Thoracic aorta (tissue), 2 donors: ENCODE data around the gene TRIB2. TPM values are rescaled to one million over a fixed set of nuclear protein-coding genes. Genes with fewer than 3 reads are reported as not detected.

ENCODE experiments used
- ATAC-seq: fragments of 150-250 bp; one replicate; pipeline ENCODE4 v1.8.0; 2017; ENCODE audit warnings: low read depth; ENCODE audit not compliant: insufficient number of reproducible peaks, low FRiP score
- DNase-seq: peaks from one replicate; pipeline ENCODE4 v3.0.0-alpha.2; 2020; ENCODE audit warnings: low spot score
- H3K27ac ChIP-seq, 2 donors: fragments of 200-600 bp; sonication (generic); 1 replicate in 1 of 2; 2 replicates in 1 of 2; pipeline ENCODE4 v1.5.1; 2016; ENCODE audit warnings: mild to moderate bottlenecking in 2 of 2, moderate library complexity in 2 of 2
- H3K27me3 ChIP-seq: fragments of 200-600 bp; sonication (generic); replicated peaks from 2 replicates; pipeline ENCODE4 v1.6.0; 2016; ENCODE audit warnings: mild to moderate bottlenecking; ENCODE audit not compliant: insufficient read depth
- H3K36me3 ChIP-seq: fragments of 200-600 bp; sonication (generic); one replicate; pipeline ENCODE4 v1.5.1; 2016
- H3K4me1 ChIP-seq, 2 donors: fragments of 200-600 bp; sonication (generic); 1 replicate in 1 of 2; 2 replicates in 1 of 2; pipeline versions ENCODE4 v1.5.1 to v1.6.0; 2016; ENCODE audit warnings: low read depth in 2 of 2, mild to moderate bottlenecking in 1 of 2; ENCODE audit not compliant: control insufficient read depth in 1 of 2
- H3K4me3 ChIP-seq: fragments of 200-600 bp; sonication (generic); 2 replicates; pipeline ENCODE4 v1.5.1; 2016; ENCODE audit warnings: mild to moderate bottlenecking
- H3K9me3 ChIP-seq: fragments of 200-600 bp; sonication (generic); 2 replicates; pipeline ENCODE4 v1.5.1; 2016
- total RNA-seq, 2 donors: library from RNA; depleted of rRNA; stranded (reverse); fragments of >200 nt; gene quantifications; one replicate each; pipeline versions ENCODE4 v1.1.0 to v1.2.3, GENCODE V29; 2016
- TF ChIP-seq, protein P1 (sequence below): fragments of 200-600 bp; sonication (generic); IDR thresholded peaks from one replicate; pipeline ENCODE4 v1.5.1; 2019; ENCODE audit warnings: antibody characterized with exemption

The TRIB2 gene
- total RNA-seq, 2 donors from 2014 or later, result 81.4 to 85.6 TPM

DNA sequence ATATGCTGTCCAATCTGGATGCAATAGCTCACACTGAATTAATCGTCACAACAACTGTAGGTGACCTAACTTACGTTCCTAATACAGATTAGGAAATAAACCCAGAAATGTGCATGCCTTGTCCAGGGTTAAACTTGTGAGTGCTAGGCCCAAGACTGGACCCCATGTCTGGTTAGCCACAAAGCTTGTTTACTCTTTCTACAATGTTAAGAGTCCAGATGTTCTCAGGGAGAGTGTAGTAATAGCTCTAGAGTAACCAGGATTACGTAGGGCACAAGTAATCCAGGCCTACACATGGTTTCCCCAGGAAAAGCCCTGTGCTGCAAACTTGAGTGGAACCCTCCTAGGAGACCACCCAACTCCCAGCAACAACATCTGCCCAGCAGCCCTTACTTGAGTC lies 26.2 kb downstream of the TRIB2 start:
- ATAC-seq (no peak), DNase-seq (no peak)
- TF ChIP-seq, protein P1, sequence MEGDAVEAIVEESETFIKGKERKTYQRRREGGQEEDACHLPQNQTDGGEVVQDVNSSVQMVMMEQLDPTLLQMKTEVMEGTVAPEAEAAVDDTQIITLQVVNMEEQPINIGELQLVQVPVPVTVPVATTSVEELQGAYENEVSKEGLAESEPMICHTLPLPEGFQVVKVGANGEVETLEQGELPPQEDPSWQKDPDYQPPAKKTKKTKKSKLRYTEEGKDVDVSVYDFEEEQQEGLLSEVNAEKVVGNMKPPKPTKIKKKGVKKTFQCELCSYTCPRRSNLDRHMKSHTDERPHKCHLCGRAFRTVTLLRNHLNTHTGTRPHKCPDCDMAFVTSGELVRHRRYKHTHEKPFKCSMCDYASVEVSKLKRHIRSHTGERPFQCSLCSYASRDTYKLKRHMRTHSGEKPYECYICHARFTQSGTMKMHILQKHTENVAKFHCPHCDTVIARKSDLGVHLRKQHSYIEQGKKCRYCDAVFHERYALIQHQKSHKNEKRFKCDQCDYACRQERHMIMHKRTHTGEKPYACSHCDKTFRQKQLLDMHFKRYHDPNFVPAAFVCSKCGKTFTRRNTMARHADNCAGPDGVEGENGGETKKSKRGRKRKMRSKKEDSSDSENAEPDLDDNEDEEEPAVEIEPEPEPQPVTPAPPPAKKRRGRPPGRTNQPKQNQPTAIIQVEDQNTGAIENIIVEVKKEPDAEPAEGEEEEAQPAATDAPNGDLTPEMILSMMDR, result no peak
- Histone ChIP-seq H3K27me3 (no peaks in the 10 kb centered on the region), H3K27ac (no peak overlapping the region), H3K36me3 (peaks cover 33% of the 10 kb centered on the region), H3K4me3 (no peak overlapping the region), H3K9me3 (no peaks in the 10 kb centered on the region), H3K4me1 (no peaks in the 10 kb centered on the region)

DNA sequence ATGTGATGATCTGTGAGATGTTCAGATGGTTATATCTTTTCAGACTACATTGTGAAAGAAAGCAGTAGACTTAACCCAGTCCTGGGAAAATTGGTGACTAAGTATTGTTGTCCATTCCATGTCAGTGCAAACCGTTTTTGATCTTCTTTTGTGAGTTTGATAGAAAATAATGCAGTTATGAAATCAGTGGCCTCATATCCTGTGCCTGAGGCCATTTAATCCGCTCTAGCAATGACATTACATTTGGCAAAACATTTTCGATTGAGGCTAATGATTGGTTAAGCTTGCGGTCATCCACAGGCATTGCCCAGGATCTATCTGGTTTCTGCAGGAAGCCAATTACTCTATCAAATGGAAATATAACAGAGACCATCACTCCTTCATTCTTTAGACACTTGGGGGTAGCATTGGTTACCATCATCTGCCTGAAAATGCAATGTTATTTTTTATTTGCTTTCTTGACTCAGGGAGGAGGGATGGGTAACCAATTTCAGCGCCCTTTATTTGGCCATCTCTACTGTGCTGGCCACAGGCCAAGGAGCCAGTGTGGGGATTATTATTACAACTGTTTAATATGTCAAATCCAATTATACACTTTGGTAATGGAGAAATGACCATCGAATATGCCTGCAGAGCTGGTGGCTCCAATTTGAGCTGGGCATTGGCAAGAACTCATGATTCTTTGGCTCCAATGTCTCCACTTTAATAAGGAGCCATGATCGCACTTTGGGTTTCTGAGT lies 33.6 kb downstream of the TRIB2 start:
- Histone ChIP-seq H3K9me3 (no peaks in the 10 kb centered on the region), H3K27ac (no peak overlapping the region), H3K4me1 (no peaks in the 10 kb centered on the region), H3K36me3 (no peaks in the 10 kb centered on the region), H3K4me3 (no peak overlapping the region), H3K27me3 (no peaks in the 10 kb centered on the region)
- TF ChIP-seq, protein P1, result no peak
- ATAC-seq (no peak), DNase-seq (no peak)

DNA sequence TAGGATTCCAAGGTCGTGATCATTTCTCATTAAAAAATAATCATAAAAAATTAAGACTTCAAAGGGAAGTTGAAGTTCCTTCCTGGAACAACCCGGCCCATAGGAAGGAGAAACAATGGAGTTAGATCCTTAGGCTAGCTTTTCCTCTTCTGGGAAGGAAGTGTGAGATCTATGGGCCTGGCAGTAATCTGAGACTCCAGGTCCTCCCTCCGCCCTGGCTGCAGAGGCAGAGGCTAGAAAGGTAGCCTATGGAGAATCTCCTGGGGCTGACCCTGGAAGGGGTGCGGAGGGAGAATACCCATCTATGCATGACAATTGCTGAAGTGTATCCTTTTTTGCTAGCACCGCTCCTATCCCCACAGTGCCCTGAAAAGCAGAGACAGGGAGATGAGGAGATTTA lies 37.9 kb downstream of the TRIB2 start:
- H3K4me3 ChIP-seq, result no peak overlapping the region
- DNase-seq (no peak), ATAC-seq (no peak)
- H3K9me3 ChIP-seq, result no peaks in the 10 kb centered on the region
- no peaks in the 10 kb centered on the region for H3K36me3 ChIP-seq
- no peak overlapping the region for H3K27ac ChIP-seq
- no peaks in the 10 kb centered on the region for H3K4me1 ChIP-seq
- TF ChIP-seq, protein P1, result no peak
- H3K27me3 ChIP-seq, result no peaks in the 10 kb centered on the region

DNA sequence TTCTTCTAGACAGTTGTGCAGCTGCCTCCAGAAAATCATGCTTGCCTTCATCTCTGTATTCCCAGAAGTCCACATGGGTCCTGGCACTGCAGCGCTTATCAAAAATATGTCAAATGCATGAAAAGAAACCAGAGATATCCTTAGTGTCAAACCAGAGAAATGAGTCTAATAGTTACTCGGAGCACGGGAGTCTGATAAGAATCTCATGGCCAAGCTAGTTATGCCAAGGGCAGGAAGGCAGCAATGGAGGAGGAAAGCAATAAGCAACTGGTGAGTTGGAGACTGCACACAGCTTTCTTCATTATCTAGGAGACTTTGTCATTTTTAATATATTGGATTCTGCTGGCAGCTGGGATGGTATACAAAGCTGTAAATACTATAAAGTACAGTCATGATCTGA lies 38.6 kb downstream of the TRIB2 start:
- H3K27ac ChIP-seq, result no peak overlapping the region
- no peaks in the 10 kb centered on the region for H3K9me3 ChIP-seq
- DNase-seq, result no peak
- TF ChIP-seq, protein P1, result no peak
- H3K4me1 ChIP-seq, result no peaks in the 10 kb centered on the region
- H3K4me3 ChIP-seq, result no peak overlapping the region
- no peak for ATAC-seq
- no peaks in the 10 kb centered on the region for H3K27me3 ChIP-seq
- H3K36me3 ChIP-seq, result no peaks in the 10 kb centered on the region

DNA sequence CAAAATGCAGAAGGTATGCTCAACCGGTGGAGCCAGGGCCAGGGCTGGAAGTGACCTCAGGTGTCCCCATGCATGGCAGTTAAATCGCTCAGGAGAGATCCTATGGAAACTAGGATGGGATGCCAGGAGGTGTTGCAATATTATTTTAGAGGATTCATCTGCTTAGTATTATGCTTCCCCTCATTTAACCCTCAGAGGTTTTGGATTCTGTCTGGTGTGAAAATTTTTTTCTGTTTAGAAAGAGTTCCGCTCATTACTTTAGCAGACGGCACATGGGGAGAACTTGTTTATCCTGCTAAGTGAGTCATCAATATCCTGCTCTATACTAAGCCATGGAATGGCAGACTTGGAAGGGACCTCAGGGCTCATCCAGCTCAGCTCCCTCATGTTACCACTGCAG lies 42.5 kb downstream of the TRIB2 start:
- TF ChIP-seq, protein P1, result no peak
- Histone ChIP-seq H3K27me3 (no peaks in the 10 kb centered on the region), H3K27ac (no peak overlapping the region), H3K4me1 (no peaks in the 10 kb centered on the region), H3K36me3 (no peaks in the 10 kb centered on the region), H3K4me3 (no peak overlapping the region), H3K9me3 (no peaks in the 10 kb centered on the region)
- ATAC-seq (no peak), DNase-seq (no peak)
